NCI-H187 (cell line): Measurements from ENCODE around the gene CCDC178.

Source experiments
- DNase-seq, 2 experiments: peaks; one replicate each; lab custom pipeline; 2025; lab: John Stamatoyannopoulos, UW

The CCDC178 gene

DNA sequence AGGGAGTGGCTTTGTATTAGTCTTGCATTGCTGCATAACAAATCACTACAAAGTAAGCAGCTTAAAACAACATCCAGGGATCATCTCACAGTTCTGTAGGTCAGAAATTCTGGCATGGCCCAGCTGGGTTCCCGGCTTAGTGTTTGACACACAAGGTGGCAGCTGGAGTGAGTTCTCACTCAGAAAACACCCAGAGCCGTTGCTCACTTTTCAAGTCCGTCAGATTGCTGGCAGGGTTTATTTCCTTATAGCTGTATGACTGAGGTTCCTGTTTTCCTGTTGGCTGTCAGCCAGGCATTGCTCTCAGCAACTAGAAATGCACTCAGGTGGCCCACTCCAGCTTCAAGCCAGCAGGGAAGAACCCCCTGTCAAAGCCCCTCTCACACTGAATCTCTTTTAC, 324.1 kb downstream of the CCDC178 start:
- DNase-seq = no peak

DNA sequence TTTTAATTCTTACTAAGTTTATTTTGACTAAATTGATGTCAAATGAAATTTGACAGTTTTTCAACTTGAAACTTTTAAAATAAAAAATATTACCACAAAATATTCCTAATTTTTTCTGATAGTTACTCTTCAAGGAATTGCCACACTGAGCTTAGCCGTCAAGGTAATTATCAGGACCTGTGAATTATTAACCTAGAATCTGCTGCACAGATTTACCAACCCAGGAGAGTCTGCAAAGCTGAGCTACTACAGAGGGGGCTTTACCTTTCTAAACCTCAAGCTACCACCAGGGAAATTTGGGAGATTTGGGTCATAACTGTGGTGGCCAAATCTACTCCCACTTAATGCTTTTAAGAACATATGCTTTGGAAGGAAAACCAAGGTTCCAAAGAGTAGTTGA, 324.6 kb downstream of the CCDC178 start:
- DNase-seq = no peak

DNA sequence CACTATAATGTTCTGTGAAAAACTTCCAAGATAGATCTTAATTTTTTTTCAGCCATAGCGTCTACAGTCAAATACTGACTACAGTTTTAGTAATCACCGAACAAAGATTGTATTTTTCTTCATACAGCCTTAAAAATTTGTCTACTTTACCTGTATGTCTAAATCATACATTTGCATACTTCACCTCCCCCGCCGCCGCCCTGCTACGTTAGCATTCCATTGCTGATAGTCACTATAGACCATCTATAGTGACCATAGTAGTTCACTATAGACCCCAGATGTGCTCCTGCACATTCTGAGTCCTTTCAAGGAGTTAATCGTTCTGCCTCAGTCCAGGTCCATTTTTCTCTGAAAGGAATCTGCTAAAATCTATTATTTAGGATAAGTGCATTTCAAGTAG, 325.0 kb downstream of the CCDC178 start:
- no peak for DNase-seq

DNA sequence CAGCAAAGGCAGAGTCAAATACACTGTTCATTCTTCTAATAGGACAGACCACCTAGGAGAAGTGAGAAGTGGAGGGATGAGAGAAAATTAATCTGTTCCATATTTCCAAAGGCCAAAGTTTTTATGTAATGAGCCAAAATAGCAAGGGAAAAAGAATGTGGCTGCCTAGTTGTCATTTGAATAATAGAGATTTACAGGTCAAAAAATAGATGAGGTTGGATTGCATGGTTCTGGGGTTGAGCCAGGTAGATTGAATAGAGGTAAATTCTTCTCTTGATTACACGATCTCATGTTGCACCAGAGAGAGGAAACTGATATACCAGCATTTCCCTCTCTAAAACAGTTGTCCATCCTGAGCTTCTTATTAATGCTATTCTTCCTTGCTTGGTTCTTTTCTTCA, 325.8 kb downstream of the CCDC178 start:
- no peak for DNase-seq

DNA sequence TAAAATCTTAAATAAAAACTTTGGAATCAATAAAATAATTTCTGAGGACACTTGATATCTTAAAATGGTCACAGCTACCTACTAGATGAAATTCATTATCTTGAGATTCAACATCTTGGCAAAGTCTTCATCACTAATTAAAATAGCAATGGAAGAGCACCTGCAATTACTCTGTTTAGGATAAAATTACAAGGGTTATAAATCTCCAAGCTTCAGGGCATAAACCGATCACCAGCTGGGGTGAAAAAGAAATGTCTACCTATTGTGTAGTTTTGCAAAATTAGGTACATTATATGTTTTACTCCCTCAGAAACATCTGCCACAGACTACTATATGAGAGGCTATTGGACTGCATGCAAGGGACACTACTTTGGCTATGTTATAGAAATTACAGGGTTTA, 327.1 kb downstream of the CCDC178 start:
- DNase-seq = no peak

DNA sequence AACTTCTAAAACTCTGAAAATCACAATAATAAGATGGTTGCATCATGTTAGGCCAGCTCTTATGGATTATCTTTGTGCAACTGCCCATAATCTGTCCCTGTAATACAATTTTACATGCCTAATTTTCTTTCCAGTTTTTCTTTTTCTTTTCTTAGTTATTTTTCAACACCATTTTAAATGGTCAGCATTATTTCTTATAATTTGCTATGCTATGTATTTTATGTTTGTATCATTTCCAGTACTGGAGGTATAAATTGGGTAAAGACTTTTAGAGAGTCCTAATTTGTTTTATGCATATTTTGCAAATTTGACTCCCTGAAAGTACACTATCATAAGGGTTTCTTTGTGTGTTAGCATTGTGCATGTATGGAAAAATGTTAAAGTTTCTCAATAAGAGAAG, 333.0 kb downstream of the CCDC178 start:
- DNase-seq = no peak

DNA sequence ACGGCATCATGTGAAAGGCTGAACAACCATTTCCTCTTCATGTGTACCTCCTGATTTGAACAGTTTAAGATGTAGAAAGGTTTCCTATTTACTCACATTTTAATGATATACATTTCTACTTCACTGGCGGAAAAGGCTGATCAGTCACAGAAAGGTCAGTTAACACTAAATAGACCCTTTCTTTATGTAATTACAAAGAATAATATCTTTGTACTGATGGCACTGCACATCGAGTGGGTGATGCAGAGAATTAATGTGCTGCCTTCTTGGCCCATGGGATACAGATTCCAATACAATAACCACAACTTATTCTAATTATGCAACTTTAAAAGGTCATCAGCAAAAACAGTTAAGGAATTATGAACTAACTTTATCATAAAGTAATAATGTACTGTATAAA, 339.2 kb downstream of the CCDC178 start:
- no peak for DNase-seq

DNA sequence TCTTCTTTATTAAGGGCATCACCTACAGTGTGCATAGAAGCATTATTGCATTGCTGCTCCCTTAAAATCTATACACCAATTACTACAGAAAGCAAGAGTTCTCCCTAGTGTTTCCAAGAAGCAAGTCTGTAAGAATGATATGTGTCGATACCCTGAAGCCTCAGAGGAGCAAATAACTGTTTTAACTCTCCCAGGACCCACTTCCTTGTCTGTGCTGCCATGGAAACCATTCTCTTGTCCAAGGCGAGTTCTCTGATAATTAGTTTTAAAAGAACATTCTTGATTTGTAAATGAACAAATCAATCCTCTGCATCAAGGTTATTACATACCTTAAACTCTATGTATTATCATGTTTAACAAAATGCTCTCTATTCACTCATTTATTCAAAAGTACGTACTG, 340.9 kb downstream of the CCDC178 start:
- DNase-seq = no peak

DNA sequence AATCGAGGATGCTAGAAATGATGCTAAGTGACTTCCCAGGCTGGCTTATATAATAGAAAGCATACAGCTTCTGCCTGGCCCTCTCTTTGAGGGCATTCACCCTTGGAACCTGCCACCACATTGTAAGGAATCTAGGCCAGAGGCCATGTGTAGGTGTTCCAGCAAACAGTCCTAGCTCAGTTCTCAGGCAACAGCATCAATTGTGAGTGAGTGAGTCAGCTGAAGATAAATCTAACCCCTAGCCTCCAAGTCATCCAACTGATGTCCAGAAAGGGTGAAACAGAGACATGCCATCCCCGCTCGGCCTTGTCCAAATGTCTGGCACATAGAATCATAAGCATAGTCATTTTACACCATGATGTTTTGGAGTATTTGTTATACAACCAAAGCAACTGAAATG, 343.4 kb downstream of the CCDC178 start:
- DNase-seq = no peak

DNA sequence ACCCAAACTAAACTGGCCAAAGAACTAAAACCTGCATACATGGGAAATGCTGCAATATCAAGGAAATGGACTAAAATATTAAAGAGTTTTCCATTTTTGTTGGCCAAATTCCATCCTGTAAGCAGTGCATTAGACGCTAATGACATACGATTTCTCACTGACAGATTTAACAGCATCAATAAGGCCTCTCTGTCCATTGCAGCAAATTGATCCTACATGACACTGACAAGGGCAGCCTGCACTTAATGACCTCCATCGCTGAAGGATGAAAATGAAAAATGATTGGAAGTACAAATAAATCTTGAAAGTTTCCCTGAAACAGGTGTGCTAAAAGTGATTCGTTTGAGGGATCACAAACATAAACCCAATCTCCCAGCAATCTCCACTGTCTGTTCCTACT, 350.1 kb downstream of the CCDC178 start:
- no peak for DNase-seq

DNA sequence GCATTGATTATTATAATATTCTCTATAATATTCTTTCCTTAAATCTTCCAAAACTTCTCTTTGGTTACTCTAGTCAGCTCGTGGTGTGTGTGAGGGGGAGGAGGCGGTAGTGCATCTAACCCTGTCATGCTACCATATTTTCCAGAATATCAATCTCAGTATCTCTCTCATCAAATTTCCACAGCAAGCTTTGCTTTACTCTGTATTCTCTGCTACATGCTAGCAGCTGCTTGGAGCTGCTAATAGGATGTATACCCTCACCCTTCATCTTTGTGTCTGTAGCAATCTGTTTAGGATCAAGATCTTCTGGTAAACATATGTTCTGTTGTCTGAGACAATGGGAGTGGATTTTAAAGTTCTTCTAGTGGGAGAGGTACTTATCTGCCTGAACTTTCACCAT, 363.9 kb downstream of the CCDC178 start:
- DNase-seq = no peak

DNA sequence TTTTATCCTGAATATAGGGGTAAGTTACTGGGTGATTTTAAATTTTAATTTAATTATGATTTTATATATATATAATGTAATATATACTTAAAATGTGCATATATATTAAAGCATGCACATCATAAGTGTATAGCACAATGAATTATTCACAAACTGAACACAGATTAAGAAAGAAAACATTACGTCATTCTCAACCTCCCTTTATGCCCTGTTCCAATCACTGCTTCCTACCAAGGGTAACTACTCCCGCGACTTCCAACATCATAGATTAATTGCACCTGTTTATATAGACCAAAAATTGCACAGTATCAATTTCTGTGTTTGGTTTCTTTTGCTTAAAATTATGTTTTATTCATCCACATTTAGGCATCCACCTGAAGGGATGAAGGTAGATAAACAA, 366.4 kb downstream of the CCDC178 start:
- DNase-seq = no peak

DNA sequence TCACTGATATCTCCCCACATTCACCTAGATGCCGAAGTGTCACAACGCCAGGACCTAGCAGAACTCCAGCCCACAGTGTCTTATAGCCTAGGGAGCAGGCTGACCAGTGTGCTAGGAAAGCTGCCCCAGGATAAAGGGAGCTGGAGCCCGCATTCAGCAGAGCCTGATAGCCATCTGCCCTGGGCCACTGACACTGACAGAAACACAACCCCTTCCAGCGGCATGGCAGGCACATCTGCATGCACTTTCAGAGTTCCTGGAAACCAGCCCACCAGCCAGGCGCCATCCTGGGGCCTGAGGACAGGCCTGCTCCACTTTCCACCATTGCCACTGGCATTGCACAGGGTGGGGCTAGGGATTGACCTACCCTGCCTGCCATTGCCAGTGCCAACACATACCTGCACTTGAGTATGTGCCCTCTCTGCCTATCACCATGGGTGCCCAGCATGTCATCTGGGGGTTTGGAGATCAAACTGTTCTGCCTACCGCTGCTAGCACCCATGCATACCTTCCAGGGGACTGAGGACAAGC, 377.6 kb downstream of the CCDC178 start:
- DNase-seq = no peak

DNA sequence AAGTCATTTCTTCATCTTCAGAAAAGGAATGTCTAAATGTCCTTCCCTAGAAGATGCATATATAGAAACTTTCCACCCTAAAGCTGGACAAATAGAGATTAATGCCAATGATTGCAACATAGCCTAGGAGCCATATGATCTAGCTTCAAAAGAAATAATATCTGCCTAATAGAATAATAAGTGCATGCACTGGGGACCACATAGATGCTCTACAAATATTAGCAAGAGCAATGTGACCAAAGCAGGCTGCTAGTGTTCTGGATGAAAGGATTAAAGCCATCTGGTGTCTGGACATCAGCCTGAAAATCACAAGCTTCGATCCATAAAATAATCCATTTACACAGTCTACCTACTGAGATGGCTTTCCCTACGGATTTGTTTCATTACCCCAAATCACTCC, 387.6 kb downstream of the CCDC178 start:
- DNase-seq = no peak

DNA sequence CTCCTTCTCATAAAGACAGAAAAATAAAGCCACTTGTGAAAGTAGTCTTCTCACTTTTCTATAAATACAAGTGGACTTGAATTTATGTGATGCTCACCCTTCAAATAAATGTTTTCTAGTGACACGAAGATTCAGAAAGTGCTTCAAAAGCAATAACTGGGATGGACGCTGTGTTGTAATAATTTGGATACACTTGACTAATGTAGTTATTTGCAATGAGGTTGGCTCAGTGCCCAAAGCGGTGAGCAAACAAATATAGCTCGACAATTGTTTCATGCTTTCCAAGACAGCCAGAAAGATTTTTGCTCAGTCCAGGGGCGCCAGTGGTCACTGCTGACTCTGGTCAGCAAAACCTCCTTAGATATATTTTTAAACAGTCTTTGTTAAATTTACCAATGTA, 389.1 kb downstream of the CCDC178 start:
- peak; percentile 44 to 58 for DNase-seq

DNA sequence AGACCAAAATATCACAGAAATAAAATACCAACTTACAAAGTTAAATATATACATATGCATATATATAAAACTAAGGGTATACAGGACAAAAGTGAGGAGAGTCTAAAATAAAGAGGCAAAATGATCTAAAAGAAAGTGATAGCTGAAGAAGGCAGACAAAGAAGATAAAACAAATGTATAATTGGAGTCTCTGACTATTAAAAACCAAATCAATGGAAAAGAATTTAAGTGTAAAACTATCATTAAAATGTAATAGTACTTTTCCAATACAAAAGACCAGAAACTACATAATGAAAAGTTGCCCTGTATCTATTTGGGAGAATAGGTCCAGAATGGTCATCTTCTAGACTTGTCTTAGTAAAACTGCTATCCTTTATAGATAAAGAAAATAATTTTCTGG, 400.3 kb downstream of the CCDC178 start:
- no peak for DNase-seq

DNA sequence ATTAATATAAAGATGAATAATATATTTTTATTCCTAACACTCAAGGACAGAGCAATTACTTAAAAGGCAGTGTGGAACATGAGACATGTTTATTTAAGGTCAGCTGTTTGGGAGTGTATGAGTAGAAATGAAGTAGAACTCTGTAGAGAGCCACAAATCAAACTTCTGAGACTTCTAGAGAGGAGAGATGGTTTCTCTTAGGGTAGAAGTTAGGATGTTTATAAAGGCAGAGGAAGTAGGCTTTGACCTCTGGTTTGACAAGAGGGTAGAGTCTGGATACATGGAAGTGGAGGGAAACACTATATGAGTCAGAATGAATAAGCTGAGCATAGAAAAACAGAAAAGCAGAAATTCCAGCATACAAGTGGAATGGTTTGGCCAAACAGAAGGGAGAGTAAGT, 405.6 kb downstream of the CCDC178 start:
- no peak for DNase-seq

DNA sequence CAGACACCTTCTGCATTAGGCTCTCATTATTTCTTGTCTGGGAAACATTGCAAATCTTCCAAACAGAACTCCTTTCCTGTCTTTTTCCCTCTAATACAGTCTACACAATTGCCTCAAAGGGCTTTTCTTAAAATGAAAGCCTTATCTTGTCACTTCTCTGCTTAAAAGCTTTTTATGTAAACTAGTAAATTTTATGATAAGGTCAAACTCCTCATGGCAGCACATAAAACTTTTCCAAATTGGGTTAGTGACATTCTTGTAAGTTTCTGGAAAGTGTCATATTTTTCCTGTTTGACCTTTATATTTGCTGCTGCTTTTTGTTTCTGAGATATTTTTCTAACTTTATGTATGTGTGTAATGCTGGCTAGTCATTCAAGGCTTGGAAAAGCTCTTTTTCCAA, 406.3 kb downstream of the CCDC178 start:
- DNase-seq = no peak

DNA sequence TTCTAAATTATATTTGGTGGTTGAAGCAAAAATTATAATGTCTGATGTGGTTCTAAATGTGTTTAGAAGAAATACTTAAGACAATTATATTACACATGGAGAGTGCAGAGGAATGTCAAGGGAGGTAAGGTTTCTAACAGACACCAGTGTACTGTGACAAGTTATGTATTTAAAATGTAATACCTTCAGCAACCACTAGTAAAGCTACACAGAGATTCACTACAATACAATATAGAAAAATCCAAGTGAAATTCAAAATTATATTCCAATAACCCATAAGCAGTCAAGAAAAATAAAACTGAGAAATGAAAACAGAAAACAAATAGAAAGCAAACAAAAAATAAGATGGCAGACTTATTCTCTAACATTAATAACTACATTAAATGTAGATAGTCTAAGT, 418.2 kb downstream of the CCDC178 start:
- no peak for DNase-seq

DNA sequence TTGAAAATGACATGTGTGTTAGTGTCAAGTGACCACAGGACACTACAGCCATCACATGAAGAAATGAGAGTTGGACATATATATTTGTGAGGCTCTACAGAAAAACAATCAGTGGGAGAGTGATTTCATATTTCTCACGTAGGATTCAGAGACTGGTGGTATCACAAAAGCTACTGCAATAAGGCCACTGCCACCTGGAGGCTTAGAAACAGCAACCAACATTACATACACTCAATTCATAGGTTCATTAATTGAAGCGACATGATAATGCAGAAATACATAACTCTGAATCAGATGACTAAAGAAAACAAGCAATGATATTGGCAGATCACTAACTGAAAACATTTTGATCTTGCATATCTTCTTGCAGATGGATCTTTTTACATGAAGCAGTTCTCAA, 419.6 kb downstream of the CCDC178 start:
- DNase-seq = no peak

DNA sequence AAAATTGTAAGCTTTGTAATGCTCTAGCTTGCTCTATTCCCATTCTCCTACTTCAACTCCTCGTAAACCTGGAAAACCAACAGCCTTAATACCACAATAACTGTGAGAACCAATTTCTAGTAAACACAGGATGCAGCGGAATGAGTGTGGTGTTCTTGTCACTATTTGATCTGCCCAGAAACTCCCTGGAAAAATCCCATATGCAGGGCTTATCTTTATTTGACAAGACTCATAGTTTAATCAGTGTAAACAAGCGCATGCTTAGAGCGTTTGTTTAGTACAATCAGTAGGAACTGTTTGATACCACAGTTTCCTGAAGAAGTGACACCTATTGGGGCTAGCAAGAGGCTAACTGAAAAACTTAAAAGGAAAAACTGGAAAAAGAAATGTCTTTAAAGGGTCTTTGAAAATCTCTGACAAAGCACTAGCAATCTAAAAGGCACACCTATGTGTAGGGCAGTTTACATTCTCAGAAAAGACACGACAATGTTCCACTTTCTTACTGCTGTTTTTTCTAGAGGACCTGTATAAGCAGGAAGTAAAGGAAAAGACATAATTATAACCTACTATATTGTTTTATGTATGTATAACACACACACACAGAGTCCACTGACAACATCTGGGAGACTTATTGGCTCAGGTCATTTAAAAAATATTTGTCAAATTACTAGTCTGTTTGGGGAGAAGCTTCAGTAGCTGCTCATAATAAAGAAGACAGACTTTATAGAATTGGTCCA, 426.3 kb downstream of the CCDC178 start:
- no peak for DNase-seq

DNA sequence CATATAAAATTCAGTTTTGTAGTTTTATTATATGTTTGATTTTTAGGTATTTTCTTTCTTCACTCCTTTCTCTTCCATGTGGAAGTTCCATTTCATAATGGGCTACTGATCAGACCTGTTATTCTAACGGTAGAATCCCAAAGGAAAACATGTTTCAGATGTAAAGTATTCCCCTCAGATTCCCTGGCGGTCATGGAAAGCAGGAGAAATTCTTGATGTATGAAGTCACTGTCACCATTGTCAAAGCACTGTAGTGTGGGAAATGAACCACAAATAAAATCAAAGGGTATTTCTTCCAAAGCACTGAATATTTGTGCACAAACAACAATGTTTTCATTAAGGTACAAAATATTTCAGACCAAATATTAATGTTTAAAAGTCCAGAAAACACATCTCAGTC, 430.4 kb downstream of the CCDC178 start:
- no peak for DNase-seq

DNA sequence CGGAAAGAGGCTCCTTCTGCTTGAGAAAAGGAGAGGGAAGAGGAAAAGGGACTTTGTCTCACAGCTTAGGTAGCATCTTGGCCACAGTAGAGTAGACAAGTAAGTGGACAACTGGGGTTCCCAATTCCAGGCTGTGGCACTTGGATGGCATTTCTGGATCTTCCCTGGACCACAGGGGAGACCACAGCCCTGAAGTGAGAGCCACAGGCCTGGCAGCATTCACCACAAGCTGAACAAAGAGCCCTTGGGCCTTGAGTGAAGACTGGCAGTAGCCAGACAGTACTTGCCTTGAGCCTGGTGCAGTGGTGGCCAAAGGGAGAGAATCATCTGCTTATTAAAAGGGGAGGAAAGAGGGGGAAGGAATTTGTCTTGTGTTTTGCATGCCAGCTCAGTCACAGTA, 441.6 kb downstream of the CCDC178 start:
- no peak for DNase-seq

DNA sequence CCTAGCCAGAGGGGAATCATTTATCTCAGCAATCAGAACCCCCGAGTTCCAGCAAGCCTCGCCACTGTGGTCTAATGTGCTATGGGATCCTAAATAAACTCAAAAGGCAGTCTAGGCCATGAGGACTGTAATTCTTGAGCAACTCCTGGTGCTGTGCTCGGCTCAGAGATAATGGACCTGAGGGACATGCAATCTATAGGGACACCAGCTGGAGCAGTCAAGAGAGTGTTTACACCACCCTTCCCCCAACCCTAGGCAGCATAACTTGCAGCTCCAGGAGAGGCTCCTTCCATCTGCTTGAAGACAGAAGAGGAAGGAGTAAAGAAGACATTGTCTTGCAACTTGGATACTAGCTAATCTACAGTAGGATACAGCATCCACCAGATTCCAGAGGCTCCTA, 442.2 kb downstream of the CCDC178 start:
- no peak for DNase-seq
